Neutrophil (primary cell): ENCODE measurements around the gene MDM4.

Experiments used
- H3K27ac ChIP-seq: fragments of 200-600 bp; sonication (generic); 2 replicates; pipeline ENCODE4 v1.5.1; 2016; ENCODE audit warnings: mild to moderate bottlenecking, moderate library complexity
- H3K27me3 ChIP-seq: fragments of 200-600 bp; sonication (generic); 2 replicates; pipeline ENCODE4 v1.6.0; 2016; ENCODE audit warnings: mild to moderate bottlenecking
- H3K36me3 ChIP-seq: fragments of 200-600 bp; sonication (generic); 2 replicates; pipeline ENCODE4 v1.5.1; 2017
- H3K4me1 ChIP-seq, 2 experiments: fragments of 200-600 bp in 1 of 2; sonication (generic) in 1 of 2; 1 replicate in 1 of 2; 2 replicates in 1 of 2; pipeline versions ENCODE4 v1.5.1 to v1.6.1; 2013 to 2016; ENCODE audit warnings: low read depth in 1 of 2, low read length in 1 of 2, mild to moderate bottlenecking in 1 of 2, moderate library complexity in 1 of 2; ENCODE audit not compliant: control insufficient read depth in 1 of 2, insufficient read depth in 1 of 2
- H3K4me3 ChIP-seq, 2 experiments: fragments of 200-600 bp in 1 of 2; sonication (generic) in 1 of 2; 1 replicate in 1 of 2; 2 replicates in 1 of 2; pipeline ENCODE4 v1.5.1; 2013 to 2016; ENCODE audit warnings: low read depth in 1 of 2, low read length in 1 of 2, mild to moderate bottlenecking in 1 of 2, moderate library complexity in 1 of 2
- H3K9me3 ChIP-seq: fragments of 200-600 bp; sonication (generic); 2 replicates; pipeline ENCODE4 v1.5.1; 2016
- TF ChIP-seq, protein P1 (sequence below): fragments of 200-600 bp; sonication (generic); IDR thresholded peaks from 2 replicates; pipeline ENCODE4 v1.5.1; 2016; ENCODE audit warnings: antibody characterized with exemption

The MDM4 gene

DNA sequence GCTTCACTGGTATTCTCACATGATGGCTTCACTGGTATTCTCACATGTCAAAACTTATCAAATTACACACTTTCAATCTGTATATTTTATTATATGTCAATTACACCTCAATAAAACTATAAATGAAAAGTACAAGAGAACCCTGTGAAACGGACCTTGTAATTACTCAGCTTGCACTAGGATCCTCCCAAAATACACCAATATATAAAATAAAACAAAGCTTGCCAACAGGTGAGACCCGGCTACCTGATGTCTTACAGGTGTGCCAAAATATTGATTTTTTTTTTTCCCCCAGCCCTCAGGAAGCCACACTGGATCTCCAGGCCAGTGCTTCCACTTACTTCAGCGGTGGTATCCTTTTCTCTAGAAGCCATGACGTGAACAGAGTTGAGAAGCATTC is 44.5 kb upstream of the MDM4 start:
- Histone ChIP-seq H3K4me3 (no peak overlapping the region), H3K9me3 (no peaks in the 10 kb centered on the region), H3K27me3 (no peaks in the 10 kb centered on the region), H3K4me1 (no peaks in the 10 kb centered on the region), H3K36me3 (no peaks in the 10 kb centered on the region), H3K27ac (no peak overlapping the region)
- TF ChIP-seq, protein P1, sequence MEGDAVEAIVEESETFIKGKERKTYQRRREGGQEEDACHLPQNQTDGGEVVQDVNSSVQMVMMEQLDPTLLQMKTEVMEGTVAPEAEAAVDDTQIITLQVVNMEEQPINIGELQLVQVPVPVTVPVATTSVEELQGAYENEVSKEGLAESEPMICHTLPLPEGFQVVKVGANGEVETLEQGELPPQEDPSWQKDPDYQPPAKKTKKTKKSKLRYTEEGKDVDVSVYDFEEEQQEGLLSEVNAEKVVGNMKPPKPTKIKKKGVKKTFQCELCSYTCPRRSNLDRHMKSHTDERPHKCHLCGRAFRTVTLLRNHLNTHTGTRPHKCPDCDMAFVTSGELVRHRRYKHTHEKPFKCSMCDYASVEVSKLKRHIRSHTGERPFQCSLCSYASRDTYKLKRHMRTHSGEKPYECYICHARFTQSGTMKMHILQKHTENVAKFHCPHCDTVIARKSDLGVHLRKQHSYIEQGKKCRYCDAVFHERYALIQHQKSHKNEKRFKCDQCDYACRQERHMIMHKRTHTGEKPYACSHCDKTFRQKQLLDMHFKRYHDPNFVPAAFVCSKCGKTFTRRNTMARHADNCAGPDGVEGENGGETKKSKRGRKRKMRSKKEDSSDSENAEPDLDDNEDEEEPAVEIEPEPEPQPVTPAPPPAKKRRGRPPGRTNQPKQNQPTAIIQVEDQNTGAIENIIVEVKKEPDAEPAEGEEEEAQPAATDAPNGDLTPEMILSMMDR = no peak

DNA sequence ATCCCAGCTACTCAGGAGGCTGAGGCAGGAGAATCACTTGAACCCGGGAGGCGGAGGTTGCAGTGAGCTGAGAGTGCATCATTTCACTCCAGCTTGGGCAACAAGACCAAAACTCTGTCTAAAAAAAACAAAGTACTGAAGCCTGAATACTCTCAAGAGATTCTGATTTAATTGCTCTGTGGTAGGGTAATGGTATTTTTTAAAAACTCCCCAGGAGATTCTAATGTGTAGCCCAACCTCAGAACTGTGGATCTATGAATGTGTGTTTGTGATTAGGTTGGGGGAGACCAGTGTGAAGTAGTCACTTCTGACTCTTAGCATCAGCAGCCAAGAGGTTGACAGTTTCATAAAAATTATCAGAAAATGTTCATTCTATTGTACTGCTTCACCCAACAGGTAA is 43.5 kb upstream of the MDM4 start:
- Histone ChIP-seq H3K27ac (no peak overlapping the region), H3K36me3 (no peaks in the 10 kb centered on the region), H3K9me3 (no peaks in the 10 kb centered on the region), H3K4me3 (no peak overlapping the region), H3K27me3 (no peaks in the 10 kb centered on the region), H3K4me1 (no peaks in the 10 kb centered on the region)
- TF ChIP-seq, protein P1 = no peak

DNA sequence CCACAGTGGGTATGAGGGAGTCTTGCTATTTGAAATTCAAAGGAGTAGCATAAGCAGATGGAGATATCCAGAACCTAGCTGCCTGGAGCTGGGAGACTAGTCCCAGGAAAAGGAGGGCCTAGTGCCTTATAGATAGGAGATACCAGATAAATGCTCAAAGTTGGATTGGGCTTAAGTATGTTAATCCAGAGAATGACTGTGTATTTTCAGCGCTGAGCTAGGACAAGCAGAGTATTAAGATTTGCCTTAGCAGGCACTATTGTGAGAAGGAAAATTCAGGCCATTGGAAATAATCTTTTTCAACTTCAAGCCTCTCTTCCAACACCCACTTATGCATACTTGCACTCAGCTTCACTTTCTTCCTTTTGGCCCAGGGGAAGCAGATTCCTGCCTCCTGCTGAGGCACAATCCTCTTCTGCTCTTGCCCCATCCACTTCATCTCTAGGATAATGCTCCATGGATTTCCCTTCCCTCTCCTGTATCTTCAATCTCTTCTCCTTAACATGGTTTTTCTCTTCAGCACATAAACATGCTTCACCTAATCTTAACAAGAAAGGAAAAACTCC is 42.7 kb upstream of the MDM4 start:
- Histone ChIP-seq H3K27me3 (no peaks in the 10 kb centered on the region), H3K4me3 (no peak overlapping the region), H3K4me1 (no peaks in the 10 kb centered on the region), H3K27ac (no peak overlapping the region), H3K36me3 (no peaks in the 10 kb centered on the region), H3K9me3 (no peaks in the 10 kb centered on the region)
- TF ChIP-seq, protein P1 = no peak

DNA sequence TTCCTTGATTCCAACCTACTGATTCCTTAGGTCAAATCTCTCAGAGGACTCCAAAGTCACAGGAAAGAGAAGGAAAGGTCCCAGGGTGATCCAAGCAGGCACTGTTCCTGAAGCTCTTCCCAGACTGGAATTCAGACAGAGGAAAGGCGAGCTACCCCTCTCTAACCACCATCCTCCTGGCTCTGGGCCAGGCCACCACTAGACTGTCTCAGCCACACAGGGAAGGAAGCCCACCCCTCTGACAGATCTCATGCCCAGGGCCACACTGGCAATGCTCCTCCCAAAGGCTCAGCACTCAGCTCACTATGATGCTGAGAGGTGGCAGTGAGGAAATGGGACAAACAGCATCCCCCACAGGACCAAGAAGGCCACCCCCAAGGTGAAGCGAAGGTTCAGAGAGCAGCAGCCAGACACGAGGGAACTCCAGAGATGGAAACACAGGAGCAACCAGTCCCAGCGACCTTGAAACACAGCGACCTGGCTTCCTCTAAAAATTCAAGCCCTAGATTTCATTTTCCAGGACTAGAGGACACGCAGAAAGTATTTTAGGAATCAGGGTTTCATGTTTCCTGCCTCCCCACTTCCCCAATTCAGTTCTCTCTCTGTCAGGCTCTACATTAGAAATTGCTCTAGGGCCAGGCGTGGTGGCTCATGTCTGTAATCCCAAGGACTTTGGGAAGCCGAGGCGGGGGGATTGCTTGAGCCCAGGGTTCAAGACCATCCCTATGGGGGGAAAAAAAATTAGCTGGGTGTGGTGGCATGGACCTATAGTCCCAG is 40.4 kb upstream of the MDM4 start:
- H3K27ac ChIP-seq = no peak overlapping the region
- TF ChIP-seq, protein P1 = no peak
- H3K27me3 ChIP-seq = no peaks in the 10 kb centered on the region
- no peaks in the 10 kb centered on the region for H3K36me3 ChIP-seq
- no peaks in the 10 kb centered on the region for H3K4me1 ChIP-seq
- no peak overlapping the region for H3K4me3 ChIP-seq
- H3K9me3 ChIP-seq = no peaks in the 10 kb centered on the region

DNA sequence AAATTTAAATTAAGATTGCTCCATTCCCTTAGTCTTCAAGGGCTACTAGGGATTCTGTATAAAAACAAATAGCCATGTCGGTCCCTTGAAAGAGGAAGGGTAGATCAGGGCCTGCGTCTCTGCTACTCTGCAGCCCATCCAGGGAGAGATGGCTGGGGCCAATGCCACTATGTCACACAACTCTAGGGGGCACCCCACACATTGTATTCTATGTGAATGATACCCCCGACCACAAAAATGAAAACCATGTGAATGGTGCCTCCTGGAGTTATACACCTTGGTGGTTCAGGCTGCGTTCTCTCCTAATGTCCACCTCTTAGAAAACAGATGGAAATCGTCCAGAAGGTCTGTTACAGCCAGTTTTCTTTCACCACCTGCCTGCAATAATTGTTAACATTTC is 39.6 kb upstream of the MDM4 start:
- no peak overlapping the region for H3K4me3 ChIP-seq
- no peaks in the 10 kb centered on the region for H3K4me1 ChIP-seq
- no peaks in the 10 kb centered on the region for H3K9me3 ChIP-seq
- H3K36me3 ChIP-seq = no peaks in the 10 kb centered on the region
- no peak overlapping the region for H3K27ac ChIP-seq
- TF ChIP-seq, protein P1 = no peak
- no peaks in the 10 kb centered on the region for H3K27me3 ChIP-seq
